PC-9 (cell line): Measurements from ENCODE around the gene STARD13.

Experiments used
- CTCF ChIP-seq: fragments of 200-600 bp; sonication (generic); conservative IDR thresholded peaks from 2 replicates; pipeline ENCODE4 v1.6.1; 2017; ENCODE audit warnings: mixed run types, antibody characterized with exemption, mild to moderate bottlenecking, moderate library complexity
- EZH2 ChIP-seq: fragments of 200-600 bp; sonication (generic); IDR thresholded peaks from 2 replicates; pipeline ENCODE4 v1.8.0; 2017; ENCODE audit warnings: antibody characterized with exemption, low read depth

DNA sequence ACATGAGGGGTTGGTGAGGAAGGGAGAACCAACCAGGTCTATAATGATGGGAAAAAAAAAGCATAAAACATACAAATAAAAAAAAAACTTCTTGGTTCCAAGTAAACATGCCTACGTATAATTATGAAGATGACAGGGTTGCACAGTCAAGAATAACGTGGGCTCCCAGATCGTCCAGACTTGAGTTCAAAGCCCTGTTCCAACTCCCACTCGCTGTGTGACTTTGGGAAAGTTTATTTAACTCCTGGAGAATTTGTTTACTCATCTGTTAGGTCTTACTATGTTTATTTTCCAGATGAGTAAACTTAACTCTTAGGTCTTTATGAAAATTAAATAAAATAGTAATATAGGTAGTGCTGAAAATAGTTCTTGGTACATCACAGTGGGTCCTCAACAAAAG is 13.8 kb downstream of the STARD13 start:
- TF ChIP-seq CTCF (no peak), EZH2 (no peak)
